NCI-H1417 treated with DMSO at 0.1 percent for 48 hours (cell line): ENCODE measurements around the gene IQCE.
"Not testable (repeated sequence)": the region's sequence is repeated elsewhere in the genome, so short reads cannot be mapped to it uniquely, and the experiment has no call there.

Experiments
- DNase-seq: peaks from one replicate; lab custom pipeline; 2025; lab: John Stamatoyannopoulos, UW

IQCE gene

DNA sequence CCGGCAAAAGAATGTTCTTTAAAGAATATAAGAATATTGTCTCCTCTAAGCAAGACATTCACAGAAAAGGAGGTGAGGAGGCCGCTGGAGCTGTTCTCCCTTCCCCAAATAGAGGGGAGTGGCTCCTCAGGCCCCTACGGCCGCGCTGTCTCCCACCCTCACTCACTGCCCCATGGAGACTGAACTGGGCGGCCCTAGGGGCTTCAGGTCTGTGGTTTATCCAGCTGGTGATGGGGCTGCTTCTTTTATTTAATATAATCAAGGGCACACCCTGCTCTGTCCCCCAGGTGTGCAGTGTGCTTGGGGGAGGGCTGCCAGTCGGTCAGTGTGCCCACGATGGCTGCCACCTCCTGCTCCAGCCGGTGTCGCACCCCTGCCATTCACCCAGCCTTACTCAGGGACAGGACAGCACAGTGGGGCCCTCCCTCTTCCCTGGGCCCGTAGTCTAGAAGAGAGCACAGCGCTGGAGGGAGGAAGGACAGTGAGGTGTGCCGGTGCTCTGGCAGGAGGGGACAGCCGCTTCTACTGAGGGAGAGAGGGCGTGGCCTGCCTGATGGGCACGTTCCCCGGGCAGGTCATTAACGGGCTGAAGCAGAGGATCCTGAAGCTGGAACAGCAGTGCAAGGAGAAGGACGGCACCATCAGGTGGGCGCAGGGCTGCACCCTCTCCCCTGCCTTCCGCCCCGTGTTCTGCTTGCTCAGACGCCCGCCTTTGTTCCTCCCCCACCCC lies 23.4 kb downstream of the IQCE start:
- no peak for DNase-seq

DNA sequence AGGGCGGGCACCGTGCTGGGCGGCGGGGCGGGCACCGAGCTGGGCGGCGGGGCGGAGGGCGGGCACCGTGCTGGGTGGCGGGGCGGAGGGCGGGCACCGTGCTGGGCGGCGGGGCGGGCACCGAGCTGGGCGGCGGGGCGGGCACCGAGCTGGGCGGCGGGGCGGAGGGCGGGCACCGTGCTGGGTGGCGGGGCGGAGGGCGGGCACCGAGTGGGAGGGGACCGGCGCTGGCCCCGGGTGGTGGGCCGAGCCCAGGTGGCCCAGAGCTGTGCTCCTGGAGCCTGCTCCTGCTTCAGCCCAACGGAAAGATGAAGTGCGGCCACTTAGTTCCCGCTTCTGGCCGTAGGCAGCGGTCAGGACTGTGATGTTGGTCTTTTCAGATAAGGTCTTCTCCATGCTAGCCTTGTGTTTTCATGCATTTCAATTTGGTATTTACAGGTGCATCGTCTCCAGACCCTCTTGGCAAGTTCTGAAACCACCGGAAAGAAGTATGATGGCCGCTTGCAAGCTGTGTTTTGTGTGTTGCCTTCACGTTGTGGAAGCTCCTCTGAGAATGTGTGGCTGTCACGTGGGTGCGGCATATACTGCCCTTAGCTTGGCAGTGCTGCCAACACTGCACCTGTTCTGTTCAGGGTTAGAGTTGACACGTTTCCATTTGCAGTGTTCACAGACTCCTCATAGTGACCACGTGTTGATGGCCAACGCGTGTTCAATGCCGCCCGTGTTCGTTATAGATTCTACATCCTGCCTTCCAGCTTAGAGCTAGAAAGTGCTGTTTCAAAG lies 25.2 kb downstream of the IQCE start:
- no peak for DNase-seq

GRCh38 chr7:2585446-2585845 lies 26.7 kb downstream of the IQCE start:
- no peak for DNase-seq

DNA sequence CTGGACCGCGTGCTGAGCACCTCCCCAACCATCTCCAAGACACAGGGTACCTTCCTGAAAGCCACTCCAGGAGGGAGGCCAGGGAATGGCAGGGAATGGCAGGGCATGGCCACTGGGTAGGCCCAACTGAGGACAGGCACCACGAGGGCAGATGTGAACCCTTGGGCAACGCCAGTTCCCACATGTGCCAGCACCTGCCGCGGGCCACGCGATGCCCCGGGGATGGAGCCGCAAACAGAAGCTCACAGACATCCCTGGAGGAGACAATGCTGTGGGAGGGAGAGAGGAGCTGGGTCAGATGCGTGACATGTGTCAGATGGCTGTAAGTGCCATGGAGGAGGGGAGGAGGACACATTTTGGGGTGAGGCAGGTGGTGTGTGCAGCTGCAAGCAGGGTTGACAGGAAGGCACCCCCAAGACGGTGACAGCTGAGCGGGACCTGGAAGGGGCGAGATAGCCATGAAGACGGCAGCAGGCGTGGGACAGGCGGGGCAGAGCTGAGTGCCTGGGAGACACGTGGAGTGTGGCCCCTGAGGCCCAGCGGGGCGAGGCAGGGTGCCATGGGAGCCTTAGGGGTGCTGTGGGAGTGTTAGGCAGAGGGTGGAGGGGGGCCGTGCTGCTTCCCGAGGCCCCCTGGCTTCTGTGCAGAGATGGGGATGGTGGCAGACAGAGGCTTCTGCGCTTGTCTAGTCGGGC lies 27.7 kb downstream of the IQCE start:
- DNase-seq: no peak

DNA sequence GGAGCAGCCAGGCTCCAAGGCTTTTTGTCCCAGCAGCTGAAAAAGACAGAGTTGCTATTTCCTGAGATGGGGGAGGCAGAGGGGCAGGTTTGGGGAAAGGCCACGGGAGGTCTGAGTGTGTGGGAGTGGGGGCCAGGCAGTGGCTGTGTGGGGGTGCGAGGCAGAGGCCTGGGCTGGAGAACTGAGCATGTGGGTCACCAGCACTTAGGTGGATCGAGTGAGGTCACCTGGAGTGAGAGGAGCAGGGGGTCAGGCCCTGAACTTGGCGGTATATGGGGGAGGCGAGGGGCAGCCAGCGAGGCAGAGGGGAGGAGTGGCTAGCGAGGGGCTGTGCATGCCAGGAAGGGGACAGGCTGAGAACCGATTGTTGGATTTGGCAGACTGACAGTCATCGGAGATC lies 28.4 kb downstream of the IQCE start:
- no peak for DNase-seq

- DNase-seq: no peak
Observed at GRCh38 chr7:2587778-2588177, 29.0 kb downstream of the IQCE start.

DNA sequence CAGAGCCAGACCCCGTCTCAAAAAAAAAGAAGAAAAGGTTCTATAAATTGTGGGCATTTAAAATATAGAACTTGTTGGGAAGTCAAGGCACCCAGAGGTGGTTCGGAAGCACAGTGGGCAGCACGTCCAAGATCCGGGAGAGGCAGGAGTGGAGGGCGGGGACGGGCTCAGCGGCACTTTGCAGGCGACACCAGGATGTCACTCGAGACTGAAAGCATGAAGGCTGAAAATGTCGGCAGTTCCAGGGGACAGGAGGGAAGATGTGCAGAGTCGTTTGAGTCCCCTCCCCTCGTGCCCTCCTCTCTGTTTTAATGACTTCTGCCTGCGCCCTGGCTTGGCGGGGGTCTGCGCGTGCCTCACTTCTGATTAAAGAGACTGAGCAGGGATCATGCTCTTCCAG lies 30.6 kb downstream of the IQCE start:
- DNase-seq: no peak

GRCh38 chr7:2589941-2590340 lies 31.2 kb downstream of the IQCE start:
- DNase-seq: not testable (repeated sequence)

DNA sequence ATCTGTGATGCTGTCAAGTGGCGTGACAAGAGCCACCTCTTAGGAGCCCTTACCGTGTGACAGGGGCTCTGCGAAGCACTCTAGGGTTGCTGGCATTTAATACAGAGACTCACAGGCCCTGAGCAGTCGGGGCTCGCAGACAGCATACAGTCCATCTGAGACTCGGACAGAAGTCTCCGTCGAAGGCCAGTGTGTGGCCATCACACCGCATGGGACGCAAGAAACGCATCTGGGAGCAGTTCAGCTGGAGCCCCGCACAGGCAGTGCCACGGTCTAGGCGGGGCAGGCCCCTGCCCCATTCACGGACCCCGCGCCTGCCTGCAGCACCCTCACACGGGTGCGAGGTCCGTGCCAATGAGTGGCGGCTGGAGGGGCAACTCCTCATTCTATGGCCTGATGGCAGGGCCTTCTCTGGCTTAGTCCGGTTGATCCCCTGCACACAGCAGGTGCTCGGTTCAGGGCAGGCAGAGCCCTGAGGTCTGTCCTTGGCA lies 33.6 kb downstream of the IQCE start:
- DNase-seq: no peak

GRCh38 chr7:2593036-2593727 lies 34.4 kb downstream of the IQCE start:
- no peak for DNase-seq

GRCh38 chr7:2594599-2594998 lies 35.8 kb downstream of the IQCE start:
- no peak for DNase-seq

DNA sequence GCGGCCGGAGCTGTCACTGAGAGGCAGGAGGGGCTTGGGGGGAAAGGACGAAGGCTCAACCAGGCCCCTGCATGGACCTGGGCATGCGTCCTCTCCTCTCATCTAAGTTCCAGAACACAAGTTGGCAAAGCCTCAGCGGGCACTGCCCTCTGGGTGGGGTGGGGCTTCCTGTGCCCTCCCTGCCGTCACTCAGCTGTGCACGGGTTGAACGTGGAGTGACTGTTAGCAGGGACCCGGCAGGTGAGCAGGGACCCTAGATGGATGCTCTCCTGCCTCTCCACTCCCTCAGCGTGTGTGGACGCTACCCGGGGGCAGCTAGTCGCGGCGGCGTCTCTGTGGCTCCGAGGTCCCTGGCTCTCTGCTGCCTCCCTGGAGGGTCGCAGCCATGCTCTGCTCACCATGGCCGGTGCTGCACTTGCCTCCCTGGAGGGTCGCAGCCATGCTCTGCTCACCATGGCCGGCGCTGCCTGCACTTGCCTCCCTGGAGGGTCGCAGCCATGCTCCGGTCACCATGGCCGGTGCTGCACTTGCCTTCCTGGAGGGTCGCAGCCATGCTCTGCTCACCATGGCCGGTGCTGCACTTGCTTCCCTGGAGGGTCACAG lies 36.6 kb downstream of the IQCE start:
- no peak for DNase-seq

DNA sequence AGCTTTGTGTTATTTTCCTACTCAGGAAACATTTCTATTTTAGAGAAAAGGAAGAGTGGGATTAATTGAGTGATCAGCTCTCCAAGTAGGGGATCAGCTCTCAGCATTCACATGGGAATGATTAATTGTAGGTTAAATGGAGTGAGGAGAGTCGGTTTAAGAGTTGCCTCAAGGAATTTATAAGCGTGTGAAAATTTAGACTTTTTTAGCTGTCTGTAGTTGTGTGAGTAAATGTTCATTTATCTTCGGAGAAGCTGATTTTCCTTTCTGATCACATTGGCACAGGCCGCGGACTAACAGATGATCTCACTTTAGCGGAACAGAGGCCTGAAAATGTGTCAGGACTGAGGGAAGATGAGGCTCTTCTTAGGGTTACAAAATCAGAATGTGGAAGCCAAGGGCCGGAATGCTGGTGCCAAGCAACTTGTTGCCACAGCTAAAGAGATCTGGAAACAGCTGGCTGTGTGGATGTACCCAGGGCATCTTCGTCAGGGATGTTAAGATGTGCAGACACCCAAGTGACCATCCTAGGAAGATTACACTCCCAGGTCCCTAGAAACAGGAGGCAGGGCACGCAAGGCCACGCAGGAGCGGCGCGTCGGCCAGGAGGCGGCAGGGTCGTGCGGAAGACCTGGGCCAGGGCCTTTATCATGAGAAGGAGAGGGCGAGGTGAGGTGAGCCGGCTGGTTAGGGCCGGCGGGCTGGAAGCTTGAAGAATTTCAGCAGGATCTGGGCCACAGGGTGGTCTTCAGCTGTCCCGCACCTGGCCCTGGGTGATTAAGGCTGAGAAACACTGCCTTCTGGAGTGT lies 37.9 kb downstream of the IQCE start:
- DNase-seq: no peak

DNA sequence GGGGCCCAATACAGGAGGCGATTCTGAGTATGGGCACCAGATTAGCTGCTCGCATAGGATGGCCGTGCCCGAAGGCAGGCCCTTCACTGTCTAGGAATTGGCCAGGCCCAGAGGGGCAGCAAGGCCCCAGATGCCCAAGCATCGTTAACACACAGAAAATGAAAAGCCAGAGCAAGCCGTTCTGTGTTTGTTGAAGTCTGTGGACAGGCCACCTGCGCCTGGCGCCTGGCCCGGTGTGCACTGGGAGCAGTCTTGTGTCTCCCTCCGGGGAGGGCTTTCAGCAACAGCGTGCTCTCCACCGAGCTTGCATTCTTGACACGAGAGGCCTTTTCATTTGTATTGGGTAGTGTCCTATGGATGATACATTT lies 38.5 kb downstream of the IQCE start:
- no peak for DNase-seq

- no peak for DNase-seq
Observed at GRCh38 chr7:2598154-2598823, 39.5 kb downstream of the IQCE start.

DNA sequence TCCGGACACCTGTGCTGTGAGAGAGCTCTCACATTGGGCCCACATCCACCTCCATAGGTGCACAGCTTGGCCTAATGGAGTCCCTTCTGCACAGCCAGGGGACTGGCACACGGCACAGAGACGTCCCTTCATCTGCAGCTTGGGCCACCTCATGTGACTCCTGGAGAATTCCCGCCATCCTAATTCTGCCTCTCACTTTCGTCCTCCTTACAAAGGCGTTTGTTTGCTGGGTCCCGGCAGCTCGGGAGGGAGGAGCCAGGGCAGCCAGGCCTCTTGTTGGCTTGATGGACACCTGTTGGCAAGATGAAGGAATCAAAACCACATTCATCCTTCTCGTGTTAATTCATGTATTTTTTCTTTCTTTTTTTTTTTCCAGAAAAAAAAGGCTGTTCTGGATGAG lies 42.3 kb downstream of the IQCE start:
- DNase-seq: no peak

GRCh38 chr7:2601907-2602306 lies 43.1 kb downstream of the IQCE start:
- no peak for DNase-seq

DNA sequence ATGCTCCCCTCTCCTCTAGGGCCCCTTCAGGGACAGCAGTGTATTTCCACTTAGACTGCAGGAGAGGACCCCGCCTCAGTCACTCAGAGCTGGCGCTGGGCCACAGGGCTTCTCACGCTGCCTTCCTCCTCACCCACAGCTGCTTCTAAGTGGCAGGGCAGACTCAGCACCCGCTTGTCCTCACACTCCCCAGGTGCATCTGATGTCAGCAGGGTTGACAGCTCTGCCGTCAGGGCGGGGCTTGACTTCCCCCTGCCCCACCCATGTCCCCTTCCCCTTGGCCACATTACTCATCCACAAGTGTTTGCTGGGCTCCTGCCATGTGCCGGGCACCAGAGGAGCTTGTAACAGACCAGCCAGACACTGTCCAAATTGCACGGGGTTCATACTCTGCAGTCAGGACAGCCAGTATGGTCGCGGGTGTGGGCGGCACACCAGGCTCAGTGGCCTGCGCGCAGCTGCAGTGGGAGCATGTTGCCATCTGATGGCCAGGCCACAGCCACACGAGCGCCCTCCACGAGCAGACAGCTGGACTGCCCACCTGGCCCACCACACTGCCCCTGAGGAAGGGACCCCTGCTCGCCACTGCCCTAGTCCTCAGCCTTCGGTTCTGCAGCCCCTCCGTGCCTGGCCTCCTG lies 43.7 kb downstream of the IQCE start:
- DNase-seq: no peak

DNA sequence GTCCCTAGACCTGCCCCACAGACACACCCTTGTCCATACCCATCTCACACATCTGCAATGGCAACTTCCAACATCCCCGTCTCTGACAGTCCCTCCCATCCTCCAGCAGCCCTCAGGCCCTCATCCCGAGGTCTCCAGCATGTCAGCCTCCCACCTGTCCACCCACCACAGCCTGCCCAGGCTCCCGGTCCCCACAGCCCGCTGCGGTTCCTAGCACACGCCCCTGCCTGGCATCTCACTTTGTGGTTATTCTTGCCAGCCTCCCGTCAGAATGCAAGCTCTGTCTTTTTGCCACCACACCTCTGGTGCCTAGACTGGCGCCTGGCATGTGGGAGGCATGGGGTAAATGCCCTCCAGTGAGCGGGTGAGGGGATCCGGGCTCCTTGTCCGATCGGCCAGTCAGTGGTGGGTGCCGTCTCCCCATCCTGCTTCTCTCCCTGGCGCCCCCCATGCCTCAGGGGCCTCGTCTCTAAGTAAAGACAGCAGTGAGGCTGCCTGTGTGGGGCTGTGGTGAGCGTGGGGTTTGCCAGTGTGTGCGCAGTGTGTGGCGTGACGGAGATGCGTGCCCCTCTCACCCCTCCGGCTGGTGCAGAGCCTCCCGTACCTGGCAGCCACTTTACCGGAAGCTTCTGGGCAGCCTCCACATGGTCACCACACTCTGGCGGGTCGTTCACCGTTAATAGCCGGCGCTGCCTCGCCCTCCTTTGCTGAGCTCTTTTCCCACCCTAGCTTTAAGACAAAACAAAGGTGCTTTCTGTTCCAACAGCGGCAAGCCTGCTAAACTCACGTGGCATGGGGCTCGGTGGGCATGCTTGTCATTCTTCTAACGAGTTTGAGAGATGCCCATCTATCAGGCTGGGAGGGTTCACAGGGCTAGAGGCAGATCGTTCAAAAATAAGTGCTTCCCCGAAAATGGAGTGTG lies 44.5 kb downstream of the IQCE start:
- DNase-seq: no peak
